ENCODE measurements around the gene GRM6.

The GRM6 gene

GRCh38 chr5:178994580-178995340 is at the start of gene GRM6:
Gene GRM6 (minus strand): TSS chr5:178995320. CDS start chr5:178994944, 376 bp downstream.
- no peak for DNase-seq

- DNase-seq, result no peak
Observed at GRCh38 chr5:179044765-179045164, 49.6 kb upstream of the GRM6 start.

- DNase-seq, result no peak
Observed at GRCh38 chr5:179033004-179033580, 38.0 kb upstream of the GRM6 start.

GRCh38 chr5:179023528-179024189 is 28.5 kb upstream of the GRM6 start, which contains the start of gene ZNF879:
Gene ZNF879 (plus strand): TSS chr5:179023804. CDS start chr5:179025005, 1,201 bp downstream.
- peak; percentile 93 for DNase-seq

- DNase-seq, result no peak
Observed at GRCh38 chr5:179008667-179009066, 13.5 kb upstream of the GRM6 start.

- no peak for DNase-seq
Observed at GRCh38 chr5:179006564-179006963, 11.4 kb upstream of the GRM6 start.

- DNase-seq, result no peak
Observed at GRCh38 chr5:178998441-178998840, 3.3 kb upstream of the GRM6 start.

- DNase-seq, result no peak
Observed at GRCh38 chr5:178997191-178997590, 2.1 kb upstream of the GRM6 start.

GRCh38 chr5:178996156-178996555 is 1.0 kb upstream of the GRM6 start:
- no peak for DNase-seq

- no peak for DNase-seq
Observed at GRCh38 chr5:178995341-178995690, 196 bp upstream of the GRM6 start.

GRCh38 chr5:178993955-178994579 is 1.1 kb downstream of the GRM6 start:
- no peak for DNase-seq

GRCh38 chr5:178993236-178993765 is 1.8 kb downstream of the GRM6 start:
- DNase-seq, result no peak

- DNase-seq, result no peak
Observed at GRCh38 chr5:178992291-178992895, 2.7 kb downstream of the GRM6 start.

GRCh38 chr5:178991190-178992145 is 3.7 kb downstream of the GRM6 start:
- DNase-seq, result no peak

GRCh38 chr5:178990491-178990890 is 4.6 kb downstream of the GRM6 start:
- DNase-seq, result no peak

- no peak for DNase-seq
Observed at GRCh38 chr5:178989311-178989710, 5.8 kb downstream of the GRM6 start.

- no peak for DNase-seq
Observed at GRCh38 chr5:178988436-178989220, 6.5 kb downstream of the GRM6 start.

GRCh38 chr5:178986326-178986960 is 8.7 kb downstream of the GRM6 start:
- DNase-seq, result no peak

GRCh38 chr5:178984145-178985072 is 10.7 kb downstream of the GRM6 start:
- DNase-seq, result no peak
